Neural cell (in vitro differentiated cells): ENCODE data around the gene ANO1. TPM values are rescaled to one million over a fixed set of nuclear protein-coding genes. Genes with fewer than 3 reads are reported as not detected.

Experiments
- H2AFZ ChIP-seq: fragments of 200-600, 300-800 bp; sonication (generic), shearing (Covaris generic); 2 replicates; pipeline ENCODE4 v1.6.0; 2014; ENCODE audit warnings: low read depth, mild to moderate bottlenecking, antibody characterized with exemption, low read length, moderate library complexity
- H3F3A ChIP-seq: fragments of 200-600 bp; shearing (Covaris generic); 2 replicates; pipeline ENCODE4 v1.6.1; 2016; ENCODE audit warnings: mild to moderate bottlenecking, moderate library complexity, mixed read lengths, antibody characterized with exemption, low read length; ENCODE audit not compliant: insufficient read depth, poor library complexity, severe bottlenecking
- H3K27ac ChIP-seq: fragments of 200-600, 300-800 bp; sonication (generic), shearing (Covaris generic); 2 replicates; pipeline ENCODE4 v1.5.1; 2014; ENCODE audit warnings: mild to moderate bottlenecking, low read length, moderate library complexity
- H3K27me3 ChIP-seq: fragments of 300-800, 200-600 bp; sonication (generic), shearing (Covaris generic); 2 replicates; pipeline ENCODE4 v1.6.0; 2014; ENCODE audit warnings: mild to moderate bottlenecking, low read depth, low read length, moderate library complexity; ENCODE audit not compliant: insufficient read depth
- H3K36me3 ChIP-seq: fragments of 300-800, 200-600 bp; sonication (generic), shearing (Covaris generic); 2 replicates; pipeline ENCODE4 v1.5.1; 2014; ENCODE audit warnings: mild to moderate bottlenecking, antibody characterized with exemption, low read length, moderate library complexity; ENCODE audit not compliant: insufficient read depth
- H3K4me2 ChIP-seq: fragments of 300-800, 200-600 bp; sonication (generic), shearing (Covaris generic); 2 replicates; pipeline ENCODE4 v1.6.0; 2014; ENCODE audit warnings: mild to moderate bottlenecking, low read length
- H3K4me3 ChIP-seq: fragments of 300-800, 200-600 bp; sonication (generic), shearing (Covaris generic); 2 replicates; pipeline ENCODE4 v1.5.1; 2014; ENCODE audit warnings: mild to moderate bottlenecking, low read length, moderate library complexity
- H3K79me2 ChIP-seq: fragments of 200-600 bp; shearing (Covaris generic); replicated peaks from 2 replicates; pipeline ENCODE4 v1.6.0; 2014; ENCODE audit warnings: mild to moderate bottlenecking, low read length, moderate library complexity; ENCODE audit not compliant: insufficient read depth
- H3K9ac ChIP-seq: fragments of 300-800, 200-600 bp; sonication (generic), shearing (Covaris generic); 2 replicates; pipeline ENCODE4 v1.6.1; 2016; ENCODE audit warnings: mild to moderate bottlenecking, low read length, mixed read lengths
- H3K9me2 ChIP-seq: fragments of 200-600 bp; shearing (Covaris generic); 2 replicates; pipeline ENCODE4 v1.6.1; 2016; ENCODE audit warnings: mild to moderate bottlenecking, low read length, mixed read lengths; ENCODE audit not compliant: insufficient read depth
- H3K9me3 ChIP-seq: fragments of 200-600, 300-800 bp; sonication (generic), shearing (Covaris generic); 2 replicates; pipeline ENCODE4 v1.6.1; 2016; ENCODE audit warnings: mild to moderate bottlenecking, mixed run types, low read length, moderate library complexity, mixed read lengths
- H4K20me1 ChIP-seq: fragments of 200-600 bp; shearing (Covaris generic); 2 replicates; pipeline ENCODE4 v1.6.1; 2016; ENCODE audit warnings: mild to moderate bottlenecking, mixed run types; ENCODE audit not compliant: insufficient read depth
- EP300 ChIP-seq: fragments of 450-650 bp; conservative IDR thresholded peaks from 2 replicates; pipeline ENCODE4 v1.6.1; 2014; ENCODE audit warnings: antibody characterized with exemption, mild to moderate bottlenecking, moderate library complexity; ENCODE audit not compliant: poor library complexity, severe bottlenecking
- EZH2 ChIP-seq: fragments of 200-600, 300-800 bp; shearing (Covaris generic), sonication (generic); IDR thresholded peaks from 2 replicates; pipeline ENCODE4 v1.6.1; 2014; ENCODE audit warnings: antibody characterized with exemption, low read length, borderline replicate concordance, mild to moderate bottlenecking; ENCODE audit not compliant: insufficient read depth, poor library complexity, severe bottlenecking
- MXI1 ChIP-seq: fragments of 450-650 bp; conservative IDR thresholded peaks from 2 replicates; pipeline ENCODE4 v1.6.1; 2014; ENCODE audit warnings: antibody characterized with exemption, mild to moderate bottlenecking; ENCODE audit not compliant: poor library complexity, severe bottlenecking
- POLR2AphosphoS5 ChIP-seq: IDR thresholded peaks from 2 replicates; pipeline ENCODE4 v1.6.1; 2012
- RAD21 ChIP-seq: fragments of 450-650 bp; conservative IDR thresholded peaks from 2 replicates; pipeline ENCODE4 v1.6.1; 2014; ENCODE audit warnings: antibody characterized with exemption, mild to moderate bottlenecking, moderate library complexity
- SMC3 ChIP-seq: fragments of 450-650 bp; conservative IDR thresholded peaks from 2 replicates; pipeline ENCODE4 v1.6.1; 2014; ENCODE audit warnings: antibody characterized with exemption, mild to moderate bottlenecking, moderate library complexity; ENCODE audit not compliant: poor library complexity
- TAF1 ChIP-seq: IDR thresholded peaks from 2 replicates; pipeline ENCODE4 v1.6.1; 2012; ENCODE audit warnings: low read depth
- polyA plus RNA-seq: library from polyadenylated mRNA; depleted of rRNA; stranded (reverse); fragments of >200 nt; gene quantifications from 2 replicates; pipeline ENCODE4 v1.2.3, GENCODE V29; 2014
- TF ChIP-seq, protein P1 (sequence below): IDR thresholded peaks from 2 replicates; pipeline ENCODE4 v1.6.1; 2012; ENCODE audit warnings: borderline replicate concordance
- TF ChIP-seq, protein P2 (sequence below): fragments of 450-650 bp; IDR thresholded peaks from 2 replicates; pipeline ENCODE4 v1.5.1; 2014; ENCODE audit warnings: antibody characterized with exemption, mild to moderate bottlenecking, moderate library complexity; ENCODE audit not compliant: poor library complexity, severe bottlenecking

Gene ANO1
- polyA plus RNA-seq, 1 donor from 2014 or later = not detected

DNA sequence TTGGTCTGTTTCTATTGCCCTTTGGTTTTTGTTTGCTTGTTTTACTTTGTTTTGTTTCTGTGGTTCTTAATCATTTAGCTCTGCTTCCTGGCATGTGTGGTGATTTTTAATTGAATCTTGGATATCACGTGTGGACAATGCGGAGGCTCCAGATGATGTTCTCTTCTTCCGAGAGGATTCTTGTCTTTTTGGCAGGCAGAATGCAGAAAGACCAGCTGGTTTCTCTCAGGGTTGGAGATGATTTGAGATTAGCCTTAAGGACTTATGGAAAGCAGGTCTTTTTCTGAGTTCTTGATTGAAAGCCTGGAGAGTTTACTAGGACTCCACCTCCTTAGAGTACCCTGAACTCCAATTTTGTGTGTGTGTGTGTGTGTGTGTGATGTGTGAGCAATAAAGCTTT lies 21.0 kb upstream of the ANO1 start:
- TF ChIP-seq EP300 (no peak), POLR2AphosphoS5 (no peak), TAF1 (no peak), RAD21 (no peak), EZH2 (no peak), SMC3 (no peak), MXI1 (no peak)
- TF ChIP-seq, protein P1, sequence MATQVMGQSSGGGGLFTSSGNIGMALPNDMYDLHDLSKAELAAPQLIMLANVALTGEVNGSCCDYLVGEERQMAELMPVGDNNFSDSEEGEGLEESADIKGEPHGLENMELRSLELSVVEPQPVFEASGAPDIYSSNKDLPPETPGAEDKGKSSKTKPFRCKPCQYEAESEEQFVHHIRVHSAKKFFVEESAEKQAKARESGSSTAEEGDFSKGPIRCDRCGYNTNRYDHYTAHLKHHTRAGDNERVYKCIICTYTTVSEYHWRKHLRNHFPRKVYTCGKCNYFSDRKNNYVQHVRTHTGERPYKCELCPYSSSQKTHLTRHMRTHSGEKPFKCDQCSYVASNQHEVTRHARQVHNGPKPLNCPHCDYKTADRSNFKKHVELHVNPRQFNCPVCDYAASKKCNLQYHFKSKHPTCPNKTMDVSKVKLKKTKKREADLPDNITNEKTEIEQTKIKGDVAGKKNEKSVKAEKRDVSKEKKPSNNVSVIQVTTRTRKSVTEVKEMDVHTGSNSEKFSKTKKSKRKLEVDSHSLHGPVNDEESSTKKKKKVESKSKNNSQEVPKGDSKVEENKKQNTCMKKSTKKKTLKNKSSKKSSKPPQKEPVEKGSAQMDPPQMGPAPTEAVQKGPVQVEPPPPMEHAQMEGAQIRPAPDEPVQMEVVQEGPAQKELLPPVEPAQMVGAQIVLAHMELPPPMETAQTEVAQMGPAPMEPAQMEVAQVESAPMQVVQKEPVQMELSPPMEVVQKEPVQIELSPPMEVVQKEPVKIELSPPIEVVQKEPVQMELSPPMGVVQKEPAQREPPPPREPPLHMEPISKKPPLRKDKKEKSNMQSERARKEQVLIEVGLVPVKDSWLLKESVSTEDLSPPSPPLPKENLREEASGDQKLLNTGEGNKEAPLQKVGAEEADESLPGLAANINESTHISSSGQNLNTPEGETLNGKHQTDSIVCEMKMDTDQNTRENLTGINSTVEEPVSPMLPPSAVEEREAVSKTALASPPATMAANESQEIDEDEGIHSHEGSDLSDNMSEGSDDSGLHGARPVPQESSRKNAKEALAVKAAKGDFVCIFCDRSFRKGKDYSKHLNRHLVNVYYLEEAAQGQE = no peak
- TF ChIP-seq, protein P2, sequence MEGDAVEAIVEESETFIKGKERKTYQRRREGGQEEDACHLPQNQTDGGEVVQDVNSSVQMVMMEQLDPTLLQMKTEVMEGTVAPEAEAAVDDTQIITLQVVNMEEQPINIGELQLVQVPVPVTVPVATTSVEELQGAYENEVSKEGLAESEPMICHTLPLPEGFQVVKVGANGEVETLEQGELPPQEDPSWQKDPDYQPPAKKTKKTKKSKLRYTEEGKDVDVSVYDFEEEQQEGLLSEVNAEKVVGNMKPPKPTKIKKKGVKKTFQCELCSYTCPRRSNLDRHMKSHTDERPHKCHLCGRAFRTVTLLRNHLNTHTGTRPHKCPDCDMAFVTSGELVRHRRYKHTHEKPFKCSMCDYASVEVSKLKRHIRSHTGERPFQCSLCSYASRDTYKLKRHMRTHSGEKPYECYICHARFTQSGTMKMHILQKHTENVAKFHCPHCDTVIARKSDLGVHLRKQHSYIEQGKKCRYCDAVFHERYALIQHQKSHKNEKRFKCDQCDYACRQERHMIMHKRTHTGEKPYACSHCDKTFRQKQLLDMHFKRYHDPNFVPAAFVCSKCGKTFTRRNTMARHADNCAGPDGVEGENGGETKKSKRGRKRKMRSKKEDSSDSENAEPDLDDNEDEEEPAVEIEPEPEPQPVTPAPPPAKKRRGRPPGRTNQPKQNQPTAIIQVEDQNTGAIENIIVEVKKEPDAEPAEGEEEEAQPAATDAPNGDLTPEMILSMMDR = no peak
- Histone ChIP-seq H3K9ac (no peak overlapping the region), H3F3A (no peaks in the 10 kb centered on the region), H3K4me2 (no peak overlapping the region), H3K27me3 (no peaks in the 10 kb centered on the region), H3K9me3 (no peaks in the 10 kb centered on the region), H3K9me2 (no peaks in the 10 kb centered on the region), H3K79me2 (no peaks in the 10 kb centered on the region), H4K20me1 (no peaks in the 10 kb centered on the region), H3K36me3 (no peaks in the 10 kb centered on the region), H3K27ac (no peak overlapping the region), H2AFZ (no peak overlapping the region), H3K4me3 (no peak overlapping the region)

DNA sequence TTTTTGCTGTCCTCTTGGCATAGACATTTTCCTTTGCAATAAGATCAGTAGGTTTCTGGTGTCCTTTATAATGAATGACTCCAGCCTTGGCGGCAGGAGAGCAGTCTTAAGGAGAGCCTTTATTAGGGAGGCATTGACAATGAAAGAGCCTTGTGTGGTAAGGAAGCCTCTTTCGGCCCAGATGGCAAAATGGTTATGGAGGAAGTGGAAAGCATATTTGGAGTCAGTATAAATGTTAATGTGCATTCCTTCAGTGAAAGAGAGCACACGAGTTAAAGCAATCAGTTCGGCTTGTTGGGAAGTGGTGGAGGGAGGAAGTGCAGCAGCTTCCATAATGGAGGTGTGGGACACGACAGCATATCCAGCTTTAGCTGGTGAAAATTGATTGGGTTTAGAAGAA lies 18.1 kb upstream of the ANO1 start:
- no peaks in the 10 kb centered on the region for H3K9me3 ChIP-seq
- H3K4me3 ChIP-seq = no peak overlapping the region
- TF ChIP-seq POLR2AphosphoS5 = no peak
- TF ChIP-seq TAF1 = no peak
- TF ChIP-seq EZH2 = no peak
- no peak for TF ChIP-seq MXI1
- no peaks in the 10 kb centered on the region for H3K79me2 ChIP-seq
- no peak overlapping the region for H3K9ac ChIP-seq
- H3K9me2 ChIP-seq = no peaks in the 10 kb centered on the region
- H3K4me2 ChIP-seq = no peak overlapping the region
- no peaks in the 10 kb centered on the region for H4K20me1 ChIP-seq
- H2AFZ ChIP-seq = no peak overlapping the region
- no peaks in the 10 kb centered on the region for H3K27me3 ChIP-seq
- H3K36me3 ChIP-seq = no peaks in the 10 kb centered on the region
- no peak overlapping the region for H3K27ac ChIP-seq
- H3F3A ChIP-seq = no peaks in the 10 kb centered on the region
